Endothelial cell of umbilical vein (primary cell): Measurements from ENCODE around the gene CNP. TPM values are rescaled to one million over a fixed set of nuclear protein-coding genes. Genes with fewer than 3 reads are reported as not detected.

Experiments
- BruUV-seq: library from RNA; stranded (reverse); fragments of 400-500 nt; replicated peaks from 2 replicates; lab custom pipeline; 2021; lab: Mats Ljungman, UMichigan
- CTCF ChIA-PET: fragments of 300-600, 350-600 bp; sonication (Branson Sonifier 250); formaldehyde crosslinking; loops from one replicate; lab custom pipeline; 2021; ENCODE audit warnings: antibody characterized with exemption, inconsistent platforms; lab: Charles Lee
- POLR2A ChIA-PET: fragments of 300-600, 350-600 bp; sonication (Branson Sonifier 250); formaldehyde crosslinking; loops from one replicate; lab custom pipeline; 2021; ENCODE audit warnings: antibody characterized with exemption, inconsistent platforms; lab: Charles Lee
- DNase-seq: peaks from one replicate; pipeline ENCODE4 v3.0.0-alpha.2; 2011; ENCODE audit warnings: low read depth, low spot score
- FAIRE-seq: peaks from 2 replicates; lab custom pipeline; 2011; peaks lifted over from hg19 to GRCh38; lab: Jason Lieb, UNC
- H2AFZ ChIP-seq: 2 replicates; pipeline ENCODE4 v1.6.0; 2012; ENCODE audit warnings: low read depth, low read length, control low read depth, inconsistent platforms
- H3K27ac ChIP-seq: 2 replicates; pipeline ENCODE4 v1.5.1; 2011; ENCODE audit warnings: low read depth, mild to moderate bottlenecking, control low read depth, low read length, moderate library complexity; ENCODE audit not compliant: insufficient read depth
- H3K27me3 ChIP-seq, 2 experiments: 2 replicates each; pipeline versions ENCODE4 v1.6.0 to v1.6.1; 2011; ENCODE audit warnings: low read length in 2 of 2, mixed read lengths in 1 of 2; ENCODE audit not compliant: control insufficient read depth in 2 of 2, insufficient read depth in 2 of 2
- H3K36me3 ChIP-seq, 2 experiments: 2 replicates in 1 of 2; 3 replicates in 1 of 2; pipeline ENCODE4 v1.5.1; 2011; ENCODE audit warnings: low read length in 2 of 2, mild to moderate bottlenecking in 1 of 2, moderate library complexity in 1 of 2; ENCODE audit not compliant: control insufficient read depth in 2 of 2, insufficient read depth in 2 of 2; ENCODE audit errors: extremely low read depth in 1 of 2
- H3K4me1 ChIP-seq: 3 replicates; pipeline ENCODE4 v1.5.1; 2011; ENCODE audit warnings: mild to moderate bottlenecking, low read length; ENCODE audit not compliant: control insufficient read depth, insufficient read depth; ENCODE audit errors: extremely low read depth
- H3K4me2 ChIP-seq: 2 replicates; pipeline ENCODE4 v1.6.1; 2011; ENCODE audit warnings: low read length, control low read depth, mixed read lengths; ENCODE audit not compliant: insufficient read depth
- H3K4me3 ChIP-seq, 3 experiments: fragments of 200-600 bp in 1 of 3; sonication (generic), shearing (Covaris generic) in 1 of 3; replicated peaks in 1 of 3; 2 replicates each; pipeline ENCODE4 v1.5.1; 2011 to 2016; ENCODE audit warnings: control low read depth in 3 of 3, low read length in 3 of 3, mild to moderate bottlenecking in 2 of 3, inconsistent platforms in 1 of 3, low read depth in 1 of 3, moderate library complexity in 1 of 3; ENCODE audit not compliant: insufficient read depth in 1 of 3
- H3K79me2 ChIP-seq: 2 replicates; pipeline ENCODE4 v1.6.0; 2012; ENCODE audit warnings: low read length, inconsistent platforms; ENCODE audit not compliant: control insufficient read depth, insufficient read depth
- H3K9ac ChIP-seq: replicated peaks from 2 replicates; pipeline ENCODE3; 2011; ENCODE audit warnings: low read length, control low read depth; ENCODE audit not compliant: insufficient read depth; ENCODE audit errors: extremely low read depth
- H3K9me1 ChIP-seq: replicated peaks from 3 replicates; pipeline ENCODE4 v1.6.0; 2011; ENCODE audit warnings: mild to moderate bottlenecking, low read length; ENCODE audit not compliant: control insufficient read depth, insufficient read depth; ENCODE audit errors: extremely low read depth
- H3K9me3 ChIP-seq: replicated peaks from 2 replicates; pipeline ENCODE4 v1.5.1; 2012; ENCODE audit warnings: low read length, inconsistent platforms; ENCODE audit not compliant: control insufficient read depth, insufficient read depth
- H4K20me1 ChIP-seq: replicated peaks from 2 replicates; pipeline ENCODE3; 2011; ENCODE audit warnings: mild to moderate bottlenecking, low read length; ENCODE audit not compliant: control insufficient read depth, insufficient read depth; ENCODE audit errors: extremely low read depth
- CTCF ChIP-seq, 2 donors: IDR thresholded peaks; 1 replicate in 1 of 2; 2 replicates in 1 of 2; pipeline ENCODE4 v1.5.1; 2011; ENCODE audit warnings: low read length in 2 of 2, mild to moderate bottlenecking in 2 of 2, moderate library complexity in 2 of 2, control low read depth in 1 of 2, inconsistent platforms in 1 of 2, low read depth in 1 of 2; ENCODE audit not compliant: insufficient read depth in 1 of 2; ENCODE audit errors: extremely low read depth in 1 of 2
- EZH2 ChIP-seq: IDR thresholded peaks from 2 replicates; pipeline ENCODE4 v1.6.1; 2012; ENCODE audit warnings: borderline replicate concordance, low read depth, mild to moderate bottlenecking, moderate library complexity, low read length, inconsistent platforms; ENCODE audit not compliant: severe bottlenecking
- FOS ChIP-seq: IDR thresholded peaks from 2 replicates; pipeline ENCODE4 v1.6.1; 2011; ENCODE audit warnings: mild to moderate bottlenecking, low read length, moderate library complexity, borderline replicate concordance; ENCODE audit not compliant: insufficient read depth
- GATA2 ChIP-seq: IDR thresholded peaks from 2 replicates; pipeline ENCODE4 v1.7.0; 2011; ENCODE audit warnings: low read depth, mild to moderate bottlenecking, moderate library complexity, mixed read lengths, low read length; ENCODE audit not compliant: insufficient read length, insufficient read depth
- JUN ChIP-seq: IDR thresholded peaks from 2 replicates; pipeline ENCODE4 v1.6.1; 2011; ENCODE audit warnings: borderline replicate concordance, low read depth; ENCODE audit not compliant: insufficient read length, insufficient read depth
- MAX ChIP-seq: IDR thresholded peaks from 2 replicates; pipeline ENCODE4 v1.6.1; 2011; ENCODE audit not compliant: insufficient read depth, insufficient read length
- MYC ChIP-seq: IDR thresholded peaks from one replicate; pipeline ENCODE4 v1.6.1; 2011; ENCODE audit warnings: mild to moderate bottlenecking, low read depth, low read length
- POLR2A ChIP-seq: IDR thresholded peaks from 2 replicates; pipeline ENCODE4 v1.6.1; 2012; ENCODE audit warnings: low read depth, mild to moderate bottlenecking, control low read depth, low read length
- POLR2AphosphoS5 ChIP-seq: IDR thresholded peaks from 2 replicates; pipeline ENCODE4 v1.6.1; 2012; ENCODE audit warnings: low read depth, mild to moderate bottlenecking, control low read depth, low read length, moderate library complexity; ENCODE audit not compliant: insufficient read depth
- dilution Hi-C: fragments of 300-500 bp; cut with MboI; formaldehyde crosslinking; loops from one replicate; pipeline ENCODE4 v1.15.0; 2019; ENCODE audit warnings: low sequenced_read_pairs; ENCODE audit not compliant: extremely low pct_ligation_motif_present
- intact Hi-C: fragments of 100-400 bp; cut with micrococcal nuclease; formaldehyde crosslinking; loops from one replicate; pipeline ENCODE4 v1.10.0; 2022
- polyA plus RNA-seq, 4 experiments: library from polyadenylated mRNA; depleted of rRNA in 3 of 4; stranded (reverse) in 3 of 4; unstranded in 1 of 4; fragments of >200 nt; gene quantifications; 2 replicates each; pipeline versions ENCODE4 v1.2.1 to v1.2.3, GENCODE V29; 2011 to 2012; ENCODE audit warnings: missing spikeins in 1 of 4
- total RNA-seq: library from RNA; stranded (reverse); gene quantifications from 2 replicates; pipeline ENCODE4 v1.2.3, GENCODE V29; 2021

CNP gene
- total and polyA plus RNA-seq, 2 donors (not counting 3 experiments of a cell fraction or from before 2014, with no cell fraction given): 49.4 to 84.9 TPM

- no peaks in the 10 kb centered on the region for H3K9me3 ChIP-seq
- POLR2A ChIA-PET: interaction anchor here (0.6 kb wide), 1 partner anchor 662 kb away, joined by 6 read pairs; no protein-coding TSS in a partner anchor
- no peaks in the 10 kb centered on the region for H3K27me3 ChIP-seq
- no peak overlapping the region for H3K4me2 ChIP-seq
- H3K4me1 ChIP-seq: no peaks in the 10 kb centered on the region
- BruUV-seq: no TSS peak
- dilution Hi-C loops (no loop called here), intact Hi-C loops (no loop called here)
- DNase-seq (no peak), FAIRE-seq (no peak)
- H3K9ac ChIP-seq: no peak overlapping the region
- CTCF ChIA-PET: interaction anchor here (1.2 to 1.6 kb wide), 2 partner anchors 10 to 117 kb away, joined by 3 read pairs; no protein-coding TSS in a partner anchor
- H3K9me1 ChIP-seq: no peaks in the 10 kb centered on the region
- no peaks in the 10 kb centered on the region for H3K79me2 ChIP-seq
- no peak for TF ChIP-seq JUN
- no peak for TF ChIP-seq MAX
- no peak for TF ChIP-seq POLR2A
- no peak for TF ChIP-seq EZH2
- peaks cover 28 to 44% of the 10 kb centered on the region in 2 experiments for H3K36me3 ChIP-seq
- H2AFZ ChIP-seq: no peak overlapping the region
- H4K20me1 ChIP-seq: no peaks in the 10 kb centered on the region
- H3K27ac ChIP-seq: no peak overlapping the region
- no peak overlapping the region for H3K4me3 ChIP-seq
These were observed 17.9 kb downstream of the CNP start for GRCh38 chr17:41984454-41984853.

- CTCF ChIA-PET: interaction anchor here (1.7 kb wide), 1 partner anchor 115 kb away, joined by 3 read pairs; no protein-coding TSS in a partner anchor
- dilution Hi-C loops: no loop called here
These were observed 19.3 kb downstream of the CNP start for GRCh38 chr17:41985919-41986318.

More at GRCh38 chr17:41985919-41986318, 19.3 kb downstream of the CNP start:
- no peak overlapping the region for H2AFZ ChIP-seq
- H3K27me3 ChIP-seq: no peaks in the 10 kb centered on the region
- no peaks in the 10 kb centered on the region for H3K4me1 ChIP-seq
- DNase-seq: no peak
- H3K9ac ChIP-seq: no peak overlapping the region
- H3K9me1 ChIP-seq: no peaks in the 10 kb centered on the region
- no TSS peak for BruUV-seq
- intact Hi-C loops: no loop called here
- no peaks in the 10 kb centered on the region for H4K20me1 ChIP-seq
- FAIRE-seq: no peak
- H3K4me3 ChIP-seq: no peak overlapping the region
- H3K36me3 ChIP-seq: peaks cover 31 to 47% of the 10 kb centered on the region in 2 experiments
- no peaks in the 10 kb centered on the region for H3K79me2 ChIP-seq
- no peaks in the 10 kb centered on the region for H3K9me3 ChIP-seq
- no peak overlapping the region for H3K4me2 ChIP-seq
- TF ChIP-seq EZH2: no peak
- TF ChIP-seq GATA2: no peak
- no peak for TF ChIP-seq POLR2AphosphoS5
- TF ChIP-seq MYC: no peak
- no peak for TF ChIP-seq JUN
- TF ChIP-seq MAX: no peak
- TF ChIP-seq CTCF (IDR thresholded peaks at IDR 0.05; ENCODE audit: extremely low read depth in 1 of 2, insufficient read depth in 1 of 2, low read depth in 1 of 2, low read length in 2 of 2): no peak
- TF ChIP-seq FOS: no peak
- no peak for TF ChIP-seq POLR2A
- H3K27ac ChIP-seq: no peak overlapping the region
- POLR2A ChIA-PET: no interaction called here
